B cell (primary cell): ENCODE data around the gene STAT5B. TPM values are rescaled to one million over a fixed set of nuclear protein-coding genes. Genes with fewer than 3 reads are reported as not detected.

Experiments
- ATAC-seq: fragments of 200-7000 bp; cut with Tn5 transposase; one replicate; pipeline ENCODE4 v1.10.0; 2021; ENCODE audit warnings: low read depth, mild to moderate bottlenecking, moderate number of reproducible peaks, moderate library complexity
- CTCF ChIA-PET: fragments of 350-600 bp; sonication (Branson Sonifier 250); formaldehyde crosslinking; loops from one replicate; lab custom pipeline; 2021; ENCODE audit warnings: antibody characterized with exemption, inconsistent platforms; lab: Charles Lee
- POLR2A ChIA-PET: fragments of 350-600 bp; sonication (Branson Sonifier 250); formaldehyde crosslinking; loops from one replicate; lab custom pipeline; 2021; ENCODE audit warnings: antibody characterized with exemption; lab: Charles Lee
- DNase-seq: peaks from one replicate; pipeline ENCODE4 v3.0.0; 2013
- H2AFZ ChIP-seq: 2 replicates; pipeline ENCODE4 v1.6.1; 2012; ENCODE audit warnings: mild to moderate bottlenecking, low read depth, low read length; ENCODE audit not compliant: insufficient read depth, poor library complexity, severe bottlenecking
- H3K27ac ChIP-seq, 2 donors: 1 replicate in 1 of 2; 2 replicates in 1 of 2; pipeline ENCODE4 v1.5.1; 2012 to 2013; ENCODE audit warnings: low read length in 2 of 2, mild to moderate bottlenecking in 2 of 2, moderate library complexity in 1 of 2
- H3K27me3 ChIP-seq, 4 experiments: fragments of 200-600 bp in 1 of 4; sonication (generic) in 1 of 4; replicated peaks in 1 of 4; 1 replicate in 2 of 4; 2 replicates in 2 of 4; pipeline versions ENCODE4 v1.6.1 to v1.7.0; 2013 to 2016; ENCODE audit warnings: low read length in 3 of 4, mild to moderate bottlenecking in 2 of 4, mixed read lengths in 1 of 4, moderate library complexity in 1 of 4; ENCODE audit not compliant: insufficient read depth in 4 of 4, control insufficient read depth in 3 of 4; ENCODE audit errors: control extremely low read depth in 1 of 4
- H3K36me3 ChIP-seq, 2 experiments: replicated peaks in 1 of 2; 1 replicate in 1 of 2; 2 replicates in 1 of 2; pipeline versions ENCODE4 v1.6.1 to v1.7.1; 2013; ENCODE audit warnings: low read length in 1 of 2; ENCODE audit not compliant: insufficient read depth in 2 of 2, control insufficient read depth in 1 of 2; ENCODE audit errors: control extremely low read depth in 1 of 2, extremely low read depth in 1 of 2
- H3K4me1 ChIP-seq, 2 donors: fragments of 200-600 bp in 1 of 2; sonication (generic) in 1 of 2; 1 replicate in 1 of 2; 2 replicates in 1 of 2; pipeline versions ENCODE4 v1.5.1 to v1.6.1; 2013 to 2017; ENCODE audit warnings: low read length in 2 of 2; ENCODE audit not compliant: control insufficient read depth in 2 of 2, insufficient read depth in 2 of 2
- H3K4me2 ChIP-seq: replicated peaks from 2 replicates; pipeline ENCODE3; 2012; ENCODE audit warnings: mild to moderate bottlenecking, low read depth, low read length; ENCODE audit not compliant: poor library complexity, severe bottlenecking
- H3K4me3 ChIP-seq, 5 experiments: fragments of 200-600 bp in 1 of 5; sonication (generic) in 1 of 5; 1 replicate in 3 of 5; 2 replicates in 2 of 5; pipeline versions ENCODE4 v1.5.1 to v1.7.0; 2011 to 2016; ENCODE audit warnings: low read length in 4 of 5, mild to moderate bottlenecking in 4 of 5, low read depth in 2 of 5, control low read depth in 1 of 5, moderate library complexity in 1 of 5; ENCODE audit not compliant: insufficient read depth in 1 of 5; ENCODE audit errors: control extremely low read depth in 1 of 5, extremely low read depth in 1 of 5
- H3K79me2 ChIP-seq: fragments of 200-600 bp; sonication (generic); one replicate; pipeline ENCODE4 v1.6.0; 2016; ENCODE audit warnings: low read length; ENCODE audit not compliant: control insufficient read depth, insufficient read depth
- H3K9ac ChIP-seq: fragments of 200-600 bp; sonication (generic); 2 replicates; pipeline ENCODE4 v1.6.1; 2017; ENCODE audit warnings: mild to moderate bottlenecking, low read length, moderate library complexity
- H3K9me3 ChIP-seq, 3 donors: one replicate each; pipeline versions ENCODE4 v1.6.1 to v1.7.1; 2013; ENCODE audit warnings: low read length in 2 of 3; ENCODE audit not compliant: control insufficient read depth in 2 of 3, insufficient read depth in 1 of 3; ENCODE audit errors: control extremely low read depth in 1 of 3
- H4K20me1 ChIP-seq: 2 replicates; pipeline ENCODE4 v1.6.0; 2012; ENCODE audit warnings: mild to moderate bottlenecking, low read length; ENCODE audit not compliant: insufficient read depth, control insufficient read depth, poor library complexity, severe bottlenecking
- H3K27ac Mint-ChIP-seq: one replicate; pipeline ENCODE4 v1.8.0; 2021; ENCODE audit warnings: mixed read lengths
- H3K27me3 Mint-ChIP-seq: one replicate; pipeline ENCODE4 v1.8.0; 2021; ENCODE audit warnings: mixed read lengths
- H3K4me1 Mint-ChIP-seq: one replicate; pipeline ENCODE4 v1.8.0; 2021; ENCODE audit warnings: mixed read lengths
- H3K4me3 Mint-ChIP-seq: one replicate; pipeline ENCODE4 v1.8.0; 2021; ENCODE audit warnings: mixed read lengths
- H3K9me3 Mint-ChIP-seq: one replicate; pipeline ENCODE4 v1.8.0; 2022; ENCODE audit warnings: mixed read lengths; ENCODE audit not compliant: insufficient read depth
- CTCF ChIP-seq: fragments of 200-600 bp; IDR thresholded peaks from one replicate; pipeline ENCODE4 v1.8.0; 2022; ENCODE audit warnings: antibody characterized with exemption, mild to moderate bottlenecking
- EZH2 ChIP-seq: IDR thresholded peaks from 2 replicates; pipeline ENCODE4 v1.6.1; 2012; ENCODE audit warnings: borderline replicate concordance, low read depth, mild to moderate bottlenecking, moderate library complexity, low read length; ENCODE audit not compliant: insufficient read depth, poor library complexity, severe bottlenecking
- WGBS: methylation state at CpG from one replicate; pipeline ENCODE4 v1.1.5; 2013; ENCODE audit warnings: missing lambda C conversion rate; ENCODE audit not compliant: insufficient coverage; 5-methylcytosine and 5-hydroxymethylcytosine counted together
- intact Hi-C: fragments of 100-400 bp; cut with micrococcal nuclease; formaldehyde crosslinking; loops from one replicate; pipeline ENCODE4 v1.10.0; 2022
- polyA plus RNA-seq: library from polyadenylated mRNA; depleted of rRNA; stranded (reverse); fragments of >200 nt; gene quantifications from 2 replicates; pipeline ENCODE4 v1.2.3, GENCODE V29; 2012
- total RNA-seq, 2 donors: library from RNA; stranded (reverse); fragments of 120-200 nt in 1 of 2; gene quantifications; 1 replicate in 1 of 2; 2 replicates in 1 of 2; pipeline versions ENCODE4 v1.2.3 to v1.2.4, GENCODE V29; 2013 to 2022

Gene STAT5B
- total and polyA plus RNA-seq, 2 donors (not counting 1 experiment from before 2014, with no cell fraction given) = 70.0 to 103 TPM

GRCh38 chr17:42286411-42287221, 10.4 kb upstream of the STAT5B start:
- H3K4me3 Mint-ChIP-seq = peak overlapping the region; percentile 97
- Histone ChIP-seq H3K79me2 (peaks cover 11% of the 10 kb centered on the region), H3K9ac (peak overlapping the region; percentile 91), H3K27me3 (no peaks in the 10 kb centered on the region), H4K20me1 (no peaks in the 10 kb centered on the region), H3K4me2 (peak overlapping the region; percentile 98), H3K4me3 (peak overlapping the region in 2 of 5 experiments; percentile 73 to 93), H3K9me3 (no peaks in the 10 kb centered on the region), H3K36me3 (peaks cover 0 to under 1% of the 10 kb centered on the region in 2 experiments), H3K4me1 (peaks cover 24 to 36% of the 10 kb centered on the region in 2 donors), H3K27ac (no peak overlapping the region), H2AFZ (peak overlapping the region; percentile 86)
- peaks cover 37% of the 10 kb centered on the region for H3K4me1 Mint-ChIP-seq
- H3K27ac Mint-ChIP-seq = peak overlapping the region; percentile 91
- DNase-seq (no peak), ATAC-seq (no peak)
- TF ChIP-seq CTCF (no peak), EZH2 (no peak)
- WGBS = 25% methylated on average over 2 of the region's 5 CpGs
- H3K9me3 Mint-ChIP-seq = no peaks in the 10 kb centered on the region
- ChIA-PET CTCF (interaction anchor here (1.5 to 3.6 kb wide), 2 partner anchors 38 to 64 kb away, joined by 5 to 18 read pairs; no protein-coding TSS in a partner anchor), POLR2A (interaction anchor here (0.6 to 2.7 kb wide), 10 partner anchors 8 to 392 kb away, joined by 3 to 8 read pairs (median 4); partner anchors contain the start of genes CNP and STAT3)
- H3K27me3 Mint-ChIP-seq = no peaks in the 10 kb centered on the region
- intact Hi-C loops = no loop called here
